ENCODE measurements around the gene LAMB3. TPM values are rescaled to one million over a fixed set of nuclear protein-coding genes. Genes with fewer than 3 reads are reported as not detected.

The LAMB3 gene
- total and polyA plus RNA-seq, 10 of the 15 experiments (the other 5 are each of a cell fraction or from before 2014, with no cell fraction given): 0.04 to 1.8 (median 0.10) TPM; not detected in 1

GRCh38 chr1:209652873-209653401, 712 bp upstream of the LAMB3 start:
- H3K4me2 ChIP-seq (ENCODE audit: control insufficient read depth, insufficient read depth): no peak overlapping the region
- ChIA-PET SMC1A (ENCODE audit: uncharacterized antibody, unreplicated experiment) (interaction anchor here (0.6 to 17.6 kb wide), 25 partner anchors 11 to 103 kb away, joined by 3 to 261 read pairs (median 3); partner anchors contain the start of genes G0S2, HSD11B1 and TRAF3IP3), RAD21 (ENCODE audit: unreplicated experiment) (interaction anchor here (0.7 to 15.7 kb wide), 23 partner anchors 9 to 98 kb away, joined by 3 to 195 read pairs (median 7); partner anchors contain the start of gene G0S2), CTCF (interaction anchor here (0.6 to 4.0 kb wide), 27 partner anchors 9 to 172 kb away, joined by 3 to 58 read pairs (median 5); partner anchors contain the start of genes C1orf74, G0S2 and TRAF3IP3), POLR2A (interaction anchor here (0.6 to 7.6 kb wide), 12 partner anchors 8 to 175 kb away, joined by 3 to 95 read pairs (median 4); partner anchors contain the start of genes G0S2 and UTP25)
- TF ChIP-seq REST (IDR thresholded peaks at IDR 0.05; ENCODE audit: low read depth, low read length) (peak; percentile 64; the same call in 1 of the 2 replicates), SMAD1 (IDR thresholded peaks at IDR 0.05; ENCODE audit: low read depth, partially characterized antibody) (peak; percentile 92), ZNF24 (IDR thresholded peaks at IDR 0.05) (no peak), RELB (IDR thresholded peaks at IDR 0.05; ENCODE audit: low read depth) (0 out of 2 replicates have a peak, but pooled peaks have one; percentile 33), SKIL (IDR thresholded peaks at IDR 0.05; ENCODE audit: low read depth, poor library complexity, severe bottlenecking) (peak; percentile 40), RFX5 (IDR thresholded peaks at IDR 0.05; ENCODE audit: low read depth, low read length) (no peak), IKZF1 (conservative IDR thresholded peaks at IDR 0.05) (peak; percentile 63), RUNX3 (IDR thresholded peaks at IDR 0.05; ENCODE audit: low read length) (peak; percentile 31; the same call in 1 of the 2 replicates), KAT2A (conservative IDR thresholded peaks at IDR 0.05; ENCODE audit: control insufficient read depth, low read depth, low read length) (no peak), GATAD2B (conservative IDR thresholded peaks at IDR 0.05; ENCODE audit: low read depth) (0 out of 2 replicates have a peak, but pooled peaks have one; percentile 30), IKZF2 (IDR thresholded peaks at IDR 0.05) (peak; percentile 23 to 44; a peak in 2 of 4 replicates)
- no peak overlapping the region for H3K9ac ChIP-seq (ENCODE audit: control insufficient read depth, insufficient read depth, low read length)
- BruUV-seq (replicated peaks): no TSS peak
- no peak overlapping the region for H3K4me3 ChIP-seq
- H3K4me1 ChIP-seq (ENCODE audit: control insufficient read depth, insufficient read depth, low read length): peaks cover 26% of the 10 kb centered on the region
- ATAC-seq: peak; percentile 49
- H3K36me3 ChIP-seq (ENCODE audit: control insufficient read depth in 2 of 2, insufficient read depth in 2 of 2, low read length in 1 of 2): no peaks in the 10 kb centered on the region
- no peaks in the 10 kb centered on the region for H4K20me1 ChIP-seq (ENCODE audit: control insufficient read depth, insufficient read depth)
- 41% methylated on average over 3 of the region's 3 CpGs for WGBS (ENCODE audit: insufficient coverage, insufficient replicate concordance, low lambda C conversion rate, missing lambda C conversion rate)
- H3K79me2 ChIP-seq (ENCODE audit: control insufficient read depth, insufficient read depth, low read length): no peaks in the 10 kb centered on the region
- no peak for DNase-seq (ENCODE audit: low read depth, low spot score)
- no peaks in the 10 kb centered on the region for H3K27me3 ChIP-seq (replicated peaks in 1 of 2; ENCODE audit: control insufficient read depth in 2 of 2, insufficient read depth in 2 of 2, low read length in 1 of 2)
- no peak overlapping the region for H3K27ac ChIP-seq (ENCODE audit: control insufficient read depth, insufficient read depth)
- no peaks in the 10 kb centered on the region for H3K9me3 ChIP-seq (replicated peaks; ENCODE audit: control insufficient read depth, insufficient read depth, low read length)
- no peak for FAIRE-seq
- H2AFZ ChIP-seq (ENCODE audit: control insufficient read depth, low read depth, low read length): no peak overlapping the region
- intact Hi-C loops (cut with micrococcal nuclease; ENCODE audit: unreplicated experiment) (loop anchor here (5.0 kb wide), 1 partner anchor 94 kb away; no protein-coding TSS in a partner anchor), in situ Hi-C loops (cut with MboI) (no loop called here)
